HG02678 (cell line): ENCODE data around the gene P3H4.
"Not testable (repeated sequence)": the region's sequence is repeated elsewhere in the genome, so short reads cannot be mapped to it uniquely, and the experiment has no call there.

Experiments
- ATAC-seq: cut with Tn5 transposase; IDR thresholded peaks from one replicate; pipeline ENCODE4 v1.9.1; 2021; ENCODE audit warnings: mild to moderate bottlenecking, moderate library complexity; ENCODE audit not compliant: unreplicated experiment

The P3H4 gene

DNA sequence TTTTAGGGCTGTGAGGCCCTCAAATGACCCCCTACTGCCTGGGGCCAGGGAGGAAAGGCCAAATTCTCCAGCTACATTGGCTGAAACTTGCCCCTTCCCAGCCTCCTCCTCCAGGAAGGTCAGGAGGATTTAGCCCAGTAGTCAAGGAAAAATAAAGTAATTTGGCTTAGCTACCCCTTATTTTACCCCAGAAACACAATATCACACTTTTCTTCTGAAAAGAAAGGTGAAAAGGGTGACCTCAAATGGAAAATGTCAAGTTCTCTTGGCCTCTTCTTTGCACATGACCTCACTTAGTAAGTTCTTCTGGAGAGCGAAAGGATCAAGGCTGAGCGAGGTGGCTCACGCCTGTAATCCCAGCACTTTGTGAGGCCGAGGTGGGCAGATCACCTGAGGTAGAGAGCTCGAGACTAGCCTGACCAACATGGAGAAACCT lies 17.2 kb downstream of the P3H4 start:
- ATAC-seq: no peak

DNA sequence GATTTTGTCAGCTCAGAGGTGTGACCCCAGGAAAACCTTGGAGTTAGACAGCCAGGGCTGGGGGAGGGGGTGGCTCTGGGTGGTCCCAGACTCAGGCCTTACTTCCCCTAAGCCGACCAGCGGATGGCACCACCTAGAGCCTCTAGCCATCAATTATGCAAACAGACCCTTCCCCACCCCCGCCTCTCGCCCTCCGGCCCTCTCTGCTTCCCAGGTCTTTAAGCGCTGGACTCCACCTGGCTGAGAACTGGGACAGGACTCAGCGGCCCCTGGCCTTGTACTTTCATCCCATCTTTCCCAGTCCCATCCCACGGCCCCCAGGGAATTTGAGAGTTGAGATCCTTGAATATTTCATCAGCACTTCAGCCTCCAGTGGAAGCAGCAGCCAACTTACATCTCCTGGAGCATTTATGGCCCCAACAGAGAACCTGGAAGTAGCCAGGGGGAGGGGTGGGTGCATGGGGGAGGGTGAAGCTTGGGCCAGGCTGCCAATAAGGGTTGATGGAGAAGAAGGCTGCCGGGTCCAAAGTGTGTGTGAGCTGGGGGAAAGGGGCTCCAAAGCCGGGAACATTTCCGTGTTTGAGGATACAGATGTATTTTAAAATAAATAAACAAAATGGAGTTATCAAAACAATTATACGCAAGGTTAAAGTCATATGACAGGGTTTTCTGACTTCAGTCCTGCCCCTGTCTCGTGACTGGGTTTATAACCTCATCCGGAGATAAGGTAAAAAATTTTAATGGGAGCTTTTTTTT lies 17.8 kb downstream of the P3H4 start:
- no peak for ATAC-seq

DNA sequence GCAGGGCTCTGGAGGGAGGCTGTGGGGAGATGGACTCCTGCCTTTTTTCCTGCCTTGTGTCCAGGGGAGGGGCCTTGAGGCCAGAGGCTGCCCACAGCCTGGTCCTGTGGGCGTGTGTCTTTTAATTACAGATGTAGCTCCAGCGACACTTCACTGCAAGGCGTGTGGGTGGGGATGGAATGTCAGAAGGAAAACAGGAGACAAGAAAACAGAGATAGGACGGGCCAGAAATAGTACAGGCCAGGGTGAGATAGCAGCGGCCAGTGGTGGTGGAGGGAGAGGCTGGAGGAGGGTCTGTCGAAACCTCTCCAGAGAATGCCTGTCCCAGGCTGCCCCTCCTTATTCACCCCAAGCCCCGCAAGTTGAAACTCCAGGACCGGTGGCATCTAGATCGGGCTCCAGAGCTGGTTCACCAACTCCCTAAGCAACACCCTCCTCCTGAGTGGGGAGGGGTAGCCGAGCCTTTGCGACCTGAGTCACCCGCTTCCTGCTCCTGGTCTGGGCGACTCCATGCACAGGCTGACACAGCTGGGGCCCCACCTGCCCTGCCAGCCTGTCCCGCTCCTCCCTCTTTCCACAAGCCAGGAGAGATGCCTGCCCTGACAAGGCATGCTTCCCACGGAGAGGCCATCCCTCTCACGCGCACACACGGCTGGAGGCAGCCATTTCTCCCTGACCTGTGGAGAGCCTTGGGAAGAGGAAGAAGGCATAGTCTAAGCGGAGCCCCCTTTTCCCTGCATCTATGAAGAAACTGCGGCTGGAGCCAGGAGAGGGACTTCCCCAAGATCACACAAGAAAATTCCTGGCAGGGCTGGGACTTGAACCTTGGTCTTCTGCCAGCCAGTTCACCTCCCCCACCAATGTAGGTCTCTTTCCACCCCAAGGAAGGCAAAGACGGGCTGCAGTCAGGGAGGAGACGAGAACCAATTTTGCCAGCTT lies 18.6 kb downstream of the P3H4 start:
- no peak for ATAC-seq

DNA sequence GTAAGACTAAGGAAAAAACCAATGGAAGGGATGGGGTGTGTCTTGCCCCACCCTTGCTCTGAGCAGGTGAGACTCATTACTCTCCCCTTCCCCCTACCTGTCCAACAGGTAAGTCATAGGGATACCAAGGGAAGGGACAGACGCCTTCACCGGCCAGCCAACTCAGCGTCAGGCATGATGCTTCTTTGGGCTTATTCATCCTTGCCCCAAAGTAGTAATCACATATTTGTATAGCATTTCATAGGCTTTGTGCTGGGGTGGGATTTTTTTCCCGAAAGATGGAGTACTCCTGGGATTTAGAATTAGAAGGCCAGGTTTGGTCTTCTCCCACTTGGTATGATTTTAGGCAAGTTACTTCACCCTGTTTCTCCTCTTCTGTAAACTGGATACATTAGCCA lies 24.7 kb downstream of the P3H4 start:
- no peak for ATAC-seq

DNA sequence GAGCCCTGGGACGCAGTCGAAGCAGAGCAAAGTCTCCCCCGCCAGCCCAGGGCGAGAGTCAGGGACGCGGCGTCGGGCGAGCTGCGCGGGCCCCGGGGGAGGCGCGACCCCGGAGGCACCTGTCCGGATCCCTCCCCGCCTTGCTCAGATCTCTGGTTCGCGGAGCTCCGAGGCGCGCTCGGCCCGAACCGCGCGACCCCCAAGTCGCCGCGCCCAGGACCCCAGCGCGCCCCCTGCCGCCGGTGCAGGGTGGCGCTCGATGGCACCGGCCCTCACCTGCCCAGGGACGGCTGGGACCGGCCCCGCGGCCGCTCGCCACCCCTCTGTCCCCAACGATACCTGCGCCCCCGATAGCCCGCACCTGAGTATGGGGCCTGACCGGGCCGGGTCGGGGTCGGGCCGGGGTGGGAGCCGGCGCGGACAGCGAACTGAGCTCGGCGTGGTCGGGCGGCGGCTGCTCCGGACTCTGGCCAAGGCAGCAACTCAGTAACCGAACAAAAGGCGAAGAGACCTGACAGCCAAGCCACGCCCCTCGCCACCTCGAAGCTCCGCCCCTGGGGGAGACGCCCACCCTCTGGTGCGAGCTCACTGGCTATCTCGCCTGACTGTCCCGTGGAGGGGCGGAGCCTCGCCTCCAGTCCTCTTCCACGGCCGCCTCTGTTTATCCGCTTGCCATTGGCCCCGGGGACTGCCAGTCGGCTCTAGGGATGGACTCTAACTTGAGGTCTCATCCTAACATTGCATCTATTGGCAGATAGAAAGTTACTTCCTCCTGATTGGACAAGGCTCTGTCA lies 25.3 kb downstream of the P3H4 start, which contains the start of gene JUP:
TSS of gene JUP (minus strand) at position 485 of the 794 bp plus-strand sequence. CDS start 14,857 bp downstream, outside the sequence.
- ATAC-seq: no peak

DNA sequence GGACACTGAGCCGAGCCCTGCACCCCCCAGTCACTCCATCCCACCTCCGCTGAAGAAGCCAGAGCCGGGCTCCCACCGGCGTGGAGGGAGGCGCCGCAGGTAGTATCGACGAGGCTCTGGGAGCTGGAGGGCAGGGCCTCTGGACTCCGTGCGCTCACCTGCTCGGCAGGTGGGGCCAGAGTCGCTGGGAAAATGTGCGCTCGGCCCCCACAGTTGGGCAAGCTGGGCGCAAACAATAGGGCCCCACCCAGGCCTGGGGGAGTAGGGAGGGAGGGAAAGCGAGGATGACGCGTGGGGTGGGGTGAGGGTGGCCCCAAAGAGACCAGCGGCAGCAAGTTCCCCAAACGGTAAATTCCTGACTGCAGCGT lies 25.9 kb downstream of the P3H4 start:
- no peak for ATAC-seq

DNA sequence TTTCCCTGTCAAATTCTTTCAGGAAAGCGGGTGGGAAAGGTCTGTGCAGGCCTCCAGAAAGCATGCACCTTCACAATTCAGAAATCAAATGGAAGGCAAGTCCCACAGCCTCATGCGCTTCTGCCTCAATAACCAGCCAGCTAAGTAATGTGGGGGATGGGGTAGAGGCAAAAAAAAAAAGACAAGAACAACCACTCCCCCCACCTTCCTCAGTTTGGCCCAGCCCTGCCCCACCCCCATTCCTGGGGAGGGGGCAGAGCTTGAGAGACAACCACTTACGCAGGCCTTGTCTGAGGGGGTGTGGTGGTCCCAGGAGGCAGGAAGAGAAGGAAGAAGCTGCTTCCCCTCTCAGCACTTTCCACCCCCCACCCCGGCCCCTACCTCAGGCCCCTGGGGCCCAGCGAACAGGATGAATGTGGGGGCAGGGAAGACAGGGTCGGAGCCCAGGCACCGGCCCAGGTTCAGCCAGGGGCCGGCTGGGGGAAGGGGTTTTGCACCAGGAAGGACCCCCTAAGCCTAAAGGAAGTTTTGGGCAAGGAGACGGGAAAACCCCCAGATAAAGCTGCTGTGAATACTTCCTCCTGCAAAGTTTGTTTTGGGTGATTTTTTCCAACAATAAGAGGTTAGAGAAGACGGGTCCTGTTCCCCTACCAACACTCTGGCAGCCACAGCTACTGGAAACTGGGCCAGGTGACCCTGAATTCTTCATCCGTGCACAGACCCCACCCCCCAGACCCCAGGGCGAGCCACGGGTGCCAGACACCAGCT lies 26.5 kb downstream of the P3H4 start:
- no peak for ATAC-seq

DNA sequence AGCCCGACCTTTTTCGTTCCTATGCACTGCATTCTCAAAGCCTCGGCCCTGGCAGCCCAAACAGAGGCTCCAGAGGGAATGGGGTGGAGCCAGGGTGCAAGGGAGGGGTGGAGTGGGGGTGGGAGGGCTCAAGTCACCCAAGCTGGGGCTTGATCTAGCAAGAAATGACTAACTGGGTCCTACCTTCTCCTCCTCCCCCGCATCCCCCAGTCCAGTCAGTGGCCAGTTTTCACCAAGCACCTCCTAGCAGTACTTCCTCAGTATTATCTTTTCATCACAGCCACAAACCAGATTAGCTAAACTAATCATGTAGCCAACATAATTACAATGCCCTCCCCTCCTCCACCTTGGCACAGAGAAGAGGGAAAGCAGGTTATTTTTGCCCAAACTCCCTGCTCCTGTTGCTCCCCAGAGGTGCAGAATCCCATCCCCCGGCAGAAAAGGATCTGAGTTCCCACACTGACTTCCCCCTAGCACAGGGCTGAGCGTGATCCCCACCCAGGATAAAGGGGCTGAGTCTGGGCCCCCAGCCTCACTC lies 27.5 kb downstream of the P3H4 start:
- no peak for ATAC-seq

DNA sequence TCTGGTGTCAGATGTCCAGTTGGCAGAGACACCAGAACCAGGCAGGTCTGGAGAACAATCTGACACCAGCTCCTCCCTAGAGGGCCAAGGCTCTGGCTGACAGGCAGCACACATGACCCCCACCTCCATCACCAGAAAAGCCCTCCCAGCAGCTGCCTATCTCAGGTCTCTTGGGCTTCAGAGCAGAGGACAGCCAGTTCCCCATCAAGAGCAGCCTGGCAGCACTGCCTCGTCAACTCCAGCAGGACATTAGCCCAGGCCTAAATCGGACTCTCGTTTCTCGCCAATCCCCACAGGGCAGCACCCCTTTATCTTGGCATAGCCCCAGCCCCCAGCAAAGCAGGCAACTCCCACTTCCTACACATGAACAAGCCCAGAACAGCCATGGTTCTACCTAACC lies 29.6 kb downstream of the P3H4 start:
- no peak for ATAC-seq

DNA sequence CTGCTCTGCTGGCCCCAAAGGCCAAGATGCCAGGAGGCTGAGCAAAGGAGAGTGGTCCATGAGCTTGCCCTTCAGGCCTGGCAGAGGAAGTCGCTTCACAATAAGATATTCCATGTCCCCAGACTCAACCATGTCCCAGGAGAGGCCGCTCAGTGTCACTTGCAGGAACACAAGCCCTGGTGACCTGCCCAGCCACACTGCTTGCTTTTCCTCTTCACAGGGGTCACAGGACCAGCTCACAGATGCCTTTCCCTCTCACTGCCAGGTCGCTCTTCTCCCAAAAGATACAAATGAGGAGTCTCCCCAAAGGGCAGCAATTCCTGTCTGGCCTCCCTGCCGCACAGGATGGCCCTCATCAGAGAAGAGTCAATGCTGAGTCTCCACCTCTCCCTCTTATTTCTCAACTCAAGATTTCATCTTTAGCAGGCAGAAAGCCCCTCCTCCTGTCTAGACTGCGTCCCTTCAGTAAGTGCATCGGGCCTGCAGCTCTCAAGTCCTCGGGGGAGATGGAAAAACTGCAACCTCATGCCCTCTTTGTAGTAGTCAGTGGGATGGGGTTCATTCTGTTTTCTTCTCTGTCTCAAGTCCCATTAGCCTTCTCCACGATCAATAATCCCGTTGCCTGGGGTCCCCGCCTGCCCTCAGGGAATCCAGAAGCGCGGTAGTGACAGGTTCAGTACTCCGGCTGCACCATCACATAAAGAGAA lies 30.2 kb downstream of the P3H4 start:
- no peak for ATAC-seq

DNA sequence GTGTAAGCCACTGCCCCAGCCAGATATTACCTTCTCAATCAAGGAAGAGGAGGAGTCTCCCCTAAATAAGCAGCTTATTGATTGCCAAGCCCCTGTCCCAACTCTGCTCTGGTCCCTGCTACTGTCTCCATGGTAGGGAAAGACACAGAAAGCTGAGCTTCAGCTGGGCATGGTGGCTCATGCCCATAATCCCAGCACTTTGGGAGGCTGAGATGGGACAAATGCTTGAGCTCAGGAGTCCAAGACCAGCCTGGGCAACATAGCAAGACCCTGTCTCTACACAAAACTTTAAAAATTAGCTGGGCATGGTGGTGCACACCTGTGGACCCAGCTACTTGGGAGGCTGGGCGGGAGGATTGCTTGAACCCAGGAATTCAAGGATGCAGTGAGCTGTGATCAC lies 31.8 kb downstream of the P3H4 start:
- no peak for ATAC-seq

DNA sequence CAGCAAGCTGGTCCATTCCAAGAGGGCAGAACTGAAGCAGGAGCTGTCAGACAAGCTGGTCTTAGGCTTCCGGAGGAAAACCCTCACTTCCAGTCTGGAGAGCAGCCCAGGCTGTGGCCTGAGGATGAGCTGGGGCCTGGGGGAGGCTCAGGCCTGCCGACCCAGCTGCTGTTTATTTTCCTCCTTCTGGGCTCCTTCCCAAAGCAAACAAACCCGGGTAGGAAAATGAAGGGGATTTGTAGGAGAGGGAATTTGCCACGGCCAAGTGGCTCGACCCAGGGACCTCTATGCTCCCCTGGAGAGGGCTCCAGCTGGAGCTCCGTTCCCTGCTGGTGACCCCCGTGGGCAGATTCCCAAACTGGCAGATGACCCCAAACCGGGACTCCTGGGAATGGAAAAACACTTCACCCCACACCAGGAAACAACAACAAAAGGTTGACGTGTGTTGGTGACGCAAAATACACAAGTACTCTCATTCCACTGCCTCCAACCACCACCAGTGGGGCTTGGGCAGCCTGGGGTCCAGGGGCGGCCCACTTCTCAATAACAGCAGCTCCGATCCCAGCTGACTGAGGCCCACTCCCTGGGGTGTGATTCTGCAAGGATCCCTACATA lies 34.1 kb downstream of the P3H4 start:
- ATAC-seq: no peak

DNA sequence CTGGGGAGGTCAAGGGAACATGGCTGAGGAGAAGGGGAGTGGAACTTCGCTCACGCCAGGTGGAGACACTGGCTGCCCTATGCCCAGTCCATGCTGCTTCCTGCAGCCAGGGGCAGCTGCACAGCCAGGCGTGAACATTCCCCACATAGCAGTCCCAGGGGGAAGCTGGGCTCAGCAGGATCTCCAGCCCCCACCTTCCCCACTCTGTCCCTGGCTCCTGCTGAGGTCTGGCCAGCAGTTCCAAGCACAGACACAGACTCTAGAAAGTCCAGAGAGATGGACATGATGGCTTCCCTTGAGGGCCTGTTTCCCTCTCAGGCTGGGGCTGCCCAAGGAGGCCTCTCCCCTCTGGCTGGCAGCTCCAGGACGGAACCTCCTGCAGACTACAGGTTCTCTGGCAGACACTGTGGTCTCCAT lies 34.6 kb downstream of the P3H4 start:
- ATAC-seq: no peak

DNA sequence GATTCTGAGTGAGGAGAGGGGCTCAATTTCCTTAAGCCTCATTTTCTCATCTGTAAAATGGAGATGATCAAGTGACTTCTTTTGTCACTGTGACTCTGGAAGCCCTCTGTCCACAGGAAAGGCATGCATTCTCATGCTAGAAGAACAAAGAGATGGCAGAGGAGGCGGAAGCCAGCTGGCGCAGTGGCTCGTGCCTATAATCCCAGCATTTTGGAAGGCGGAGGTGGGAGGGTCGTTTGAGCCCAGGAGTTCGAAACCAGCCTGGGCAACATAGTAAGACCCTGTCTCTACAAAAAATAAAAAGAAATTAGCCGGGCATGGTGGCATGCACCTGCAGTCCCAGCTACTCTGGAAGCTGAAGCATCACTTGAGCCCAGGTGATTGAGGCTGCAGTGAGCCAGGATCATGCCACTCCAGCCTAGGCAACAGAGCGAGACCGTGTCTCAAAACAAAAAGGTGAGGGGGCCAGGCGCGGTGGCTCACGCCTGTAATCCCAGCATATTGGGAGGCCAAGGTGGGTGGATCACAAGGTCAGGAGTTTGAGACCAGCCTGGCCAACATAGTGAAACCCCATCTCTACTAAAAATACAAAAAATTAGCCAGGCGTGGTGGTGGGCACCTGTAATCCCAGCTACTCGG lies 35.4 kb downstream of the P3H4 start:
- not testable (repeated sequence) for ATAC-seq

DNA sequence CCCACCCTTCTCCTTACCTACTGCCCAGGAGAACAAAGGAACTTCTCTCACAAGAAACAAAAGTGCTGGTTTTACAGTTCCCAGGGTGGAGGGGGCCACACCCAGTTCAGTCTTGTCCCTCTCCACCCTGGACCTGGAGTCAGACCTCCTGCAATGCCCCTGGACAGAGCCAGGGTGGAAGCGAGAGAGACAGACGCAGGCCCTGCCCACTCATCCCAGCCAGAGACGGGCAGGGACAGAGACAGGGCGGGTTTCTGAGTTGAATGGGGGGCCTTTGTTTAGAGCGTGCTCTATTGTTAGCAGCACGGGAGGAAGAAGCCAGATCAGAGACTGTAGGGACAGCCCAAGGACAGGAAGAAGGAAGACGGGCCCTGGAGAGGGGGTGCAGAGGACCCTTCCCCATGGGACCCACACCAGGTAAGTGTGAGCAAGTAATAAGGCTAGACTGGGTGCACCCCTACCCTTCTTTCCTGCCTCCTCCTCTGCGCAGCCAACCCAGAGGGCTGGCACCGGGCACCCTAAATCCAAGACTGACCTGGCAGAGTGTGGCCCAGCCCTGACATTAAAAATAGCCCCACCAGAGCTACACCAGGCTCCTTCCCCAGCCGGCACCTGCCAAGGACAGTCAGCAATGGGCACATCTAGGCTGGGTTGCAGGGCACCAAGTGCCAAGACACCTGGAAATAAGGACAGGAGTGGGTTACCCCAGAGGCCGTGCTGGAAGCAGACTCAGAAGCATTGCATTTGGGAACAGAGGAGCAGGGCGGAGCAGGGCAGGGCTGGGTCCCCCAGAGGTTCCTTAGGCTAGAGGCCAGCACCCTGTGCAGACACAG lies 36.1 kb downstream of the P3H4 start:
- ATAC-seq: no peak

DNA sequence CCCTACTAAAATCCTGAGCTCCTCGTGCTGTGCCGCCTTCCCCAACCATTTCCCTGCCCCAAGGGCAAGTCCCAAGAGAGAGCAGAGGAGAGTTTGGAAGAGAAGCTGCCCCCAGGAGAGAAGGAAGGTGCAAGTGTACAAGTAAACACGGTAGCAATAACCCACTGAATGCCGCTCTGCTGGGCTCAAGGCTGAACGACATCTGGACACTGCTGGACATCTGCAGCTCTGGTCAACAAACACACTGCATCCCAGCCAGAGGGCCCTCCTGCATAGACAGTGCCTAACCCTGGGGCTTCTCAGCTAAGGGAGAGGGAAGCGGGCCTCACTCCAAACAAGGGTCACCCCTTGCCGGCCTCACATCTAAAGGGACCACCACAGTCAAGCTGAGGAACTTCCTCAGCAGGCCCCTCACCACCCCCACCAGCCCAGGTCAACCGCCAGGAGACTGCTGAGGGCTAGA lies 38.0 kb downstream of the P3H4 start:
- ATAC-seq: no peak

DNA sequence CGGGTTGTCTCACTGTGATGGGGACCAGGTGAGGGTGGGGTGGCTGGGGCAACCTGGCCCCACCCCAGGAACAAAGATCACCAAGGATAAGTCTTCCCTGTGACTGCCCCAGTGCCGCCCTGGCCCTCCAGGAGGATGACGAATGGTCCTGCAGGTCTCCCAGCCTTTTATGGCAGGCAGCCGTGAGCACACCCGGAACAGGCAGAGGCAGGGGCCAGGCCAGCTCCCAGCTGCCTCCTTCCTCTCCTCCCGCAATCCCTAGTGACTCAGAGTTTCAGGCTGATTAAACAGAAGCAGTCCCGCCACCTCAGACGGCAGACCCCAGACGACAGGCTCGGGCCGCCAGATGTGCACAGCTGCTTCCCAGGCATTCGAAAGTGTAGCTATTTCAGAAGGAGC lies 38.6 kb downstream of the P3H4 start:
- no peak for ATAC-seq
